Endothelial cell (in vitro differentiated cells): Measurements from ENCODE around the gene DDI2. TPM values are rescaled to one million over a fixed set of nuclear protein-coding genes. Genes with fewer than 3 reads are reported as not detected.

Experiments used
- DNase-seq: peaks from one replicate; pipeline ENCODE4 v3.0.0; 2021; ENCODE audit warnings: low spot score
- H3K27ac Mint-ChIP-seq: one replicate; pipeline ENCODE4 v1.8.0; 2021; ENCODE audit warnings: mixed read lengths, inconsistent platforms; ENCODE audit not compliant: unreplicated experiment
- H3K27me3 Mint-ChIP-seq: one replicate; pipeline ENCODE4 v1.8.0; 2021; ENCODE audit warnings: mild to moderate bottlenecking, moderate library complexity, mixed read lengths, inconsistent platforms; ENCODE audit not compliant: unreplicated experiment
- H3K36me3 Mint-ChIP-seq: one replicate; pipeline ENCODE4 v1.8.0; 2021; ENCODE audit warnings: mild to moderate bottlenecking, low read depth, mixed read lengths, inconsistent platforms; ENCODE audit not compliant: unreplicated experiment
- H3K4me1 Mint-ChIP-seq: one replicate; pipeline ENCODE4 v1.8.0; 2021; ENCODE audit warnings: mild to moderate bottlenecking, mixed read lengths, inconsistent platforms; ENCODE audit not compliant: unreplicated experiment
- H3K4me3 Mint-ChIP-seq: one replicate; pipeline ENCODE4 v1.8.0; 2021; ENCODE audit warnings: mild to moderate bottlenecking, mixed read lengths, inconsistent platforms; ENCODE audit not compliant: unreplicated experiment
- H3K9me3 Mint-ChIP-seq: one replicate; pipeline ENCODE4 v1.8.0; 2021; ENCODE audit warnings: mixed read lengths, inconsistent platforms; ENCODE audit not compliant: unreplicated experiment
- CTCF ChIP-seq: fragments of 200-600 bp; sonication (generic); IDR thresholded peaks from one replicate; pipeline ENCODE4 v1.5.0; 2021; ENCODE audit warnings: antibody characterized with exemption; ENCODE audit not compliant: unreplicated experiment
- total RNA-seq: library from RNA; stranded (reverse); fragmentation: NEBNext Ultra II Directional; extraction: Animal tissue kit (Norgen Biotek cat#: 25700); gene quantifications from one replicate; pipeline ENCODE4 v1.2.1, GENCODE V29; 2021; ENCODE audit not compliant: unreplicated experiment

DDI2 gene
- total RNA-seq, 1 donor from 2014 or later = 24.0 TPM

- no peak overlapping the region for H3K4me3 Mint-ChIP-seq
- TF ChIP-seq CTCF = no peak
- peaks cover 2% of the 10 kb centered on the region for H3K4me1 Mint-ChIP-seq
- no peak overlapping the region for H3K27ac Mint-ChIP-seq
- no peaks in the 10 kb centered on the region for H3K36me3 Mint-ChIP-seq
- no peaks in the 10 kb centered on the region for H3K9me3 Mint-ChIP-seq
- DNase-seq = no peak
- peaks cover 7% of the 10 kb centered on the region for H3K27me3 Mint-ChIP-seq
Measured at GRCh38 chr1:15605398-15606383, 11.6 kb upstream of the DDI2 start.

- no peaks in the 10 kb centered on the region for H3K27me3 Mint-ChIP-seq
- no peaks in the 10 kb centered on the region for H3K9me3 Mint-ChIP-seq
- H3K4me1 Mint-ChIP-seq = no peaks in the 10 kb centered on the region
- TF ChIP-seq CTCF = no peak
- no peak overlapping the region for H3K27ac Mint-ChIP-seq
- no peak for DNase-seq
- no peak overlapping the region for H3K4me3 Mint-ChIP-seq
- no peaks in the 10 kb centered on the region for H3K36me3 Mint-ChIP-seq
Measured at GRCh38 chr1:15609631-15610030, 7.6 kb upstream of the DDI2 start.

- no peaks in the 10 kb centered on the region for H3K4me1 Mint-ChIP-seq
- no peaks in the 10 kb centered on the region for H3K36me3 Mint-ChIP-seq
- no peak overlapping the region for H3K27ac Mint-ChIP-seq
- H3K9me3 Mint-ChIP-seq = no peaks in the 10 kb centered on the region
- no peak overlapping the region for H3K4me3 Mint-ChIP-seq
- H3K27me3 Mint-ChIP-seq = no peaks in the 10 kb centered on the region
- no peak for TF ChIP-seq CTCF
- DNase-seq = no peak
Measured at GRCh38 chr1:15610167-15610566, 7.1 kb upstream of the DDI2 start.

- DNase-seq = peak; percentile 14
- TF ChIP-seq CTCF = no peak
- Mint-ChIP-seq H3K27me3 (peaks cover 12% of the 10 kb centered on the region), H3K27ac (peak overlapping the region; percentile 98), H3K36me3 (peaks cover 5% of the 10 kb centered on the region), H3K4me1 (peaks cover 21% of the 10 kb centered on the region), H3K9me3 (no peaks in the 10 kb centered on the region), H3K4me3 (peak overlapping the region; percentile 95)
Measured at GRCh38 chr1:15616373-15617172, 685 bp upstream of the DDI2 start.
